ENCODE data around the gene VOPP1.

GRCh38 chr7:55593515-55594318 is 21.4 kb upstream of the VOPP1 start:
- TF ChIP-seq, protein P1, sequence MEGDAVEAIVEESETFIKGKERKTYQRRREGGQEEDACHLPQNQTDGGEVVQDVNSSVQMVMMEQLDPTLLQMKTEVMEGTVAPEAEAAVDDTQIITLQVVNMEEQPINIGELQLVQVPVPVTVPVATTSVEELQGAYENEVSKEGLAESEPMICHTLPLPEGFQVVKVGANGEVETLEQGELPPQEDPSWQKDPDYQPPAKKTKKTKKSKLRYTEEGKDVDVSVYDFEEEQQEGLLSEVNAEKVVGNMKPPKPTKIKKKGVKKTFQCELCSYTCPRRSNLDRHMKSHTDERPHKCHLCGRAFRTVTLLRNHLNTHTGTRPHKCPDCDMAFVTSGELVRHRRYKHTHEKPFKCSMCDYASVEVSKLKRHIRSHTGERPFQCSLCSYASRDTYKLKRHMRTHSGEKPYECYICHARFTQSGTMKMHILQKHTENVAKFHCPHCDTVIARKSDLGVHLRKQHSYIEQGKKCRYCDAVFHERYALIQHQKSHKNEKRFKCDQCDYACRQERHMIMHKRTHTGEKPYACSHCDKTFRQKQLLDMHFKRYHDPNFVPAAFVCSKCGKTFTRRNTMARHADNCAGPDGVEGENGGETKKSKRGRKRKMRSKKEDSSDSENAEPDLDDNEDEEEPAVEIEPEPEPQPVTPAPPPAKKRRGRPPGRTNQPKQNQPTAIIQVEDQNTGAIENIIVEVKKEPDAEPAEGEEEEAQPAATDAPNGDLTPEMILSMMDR (IDR thresholded peaks at IDR 0.05) = peak; percentile 99
- TF ChIP-seq ZFX (IDR thresholded peaks at IDR 0.05; ENCODE audit: borderline replicate concordance) = no peak

All from 22Rv1 (cell line).